Thoracic aorta (tissue), 2 donors: ENCODE results near the gene PDSS2. TPM values are rescaled to one million over a fixed set of nuclear protein-coding genes. Genes with fewer than 3 reads are reported as not detected.
"Not testable (repeated sequence)": the region's sequence is repeated elsewhere in the genome, so short reads cannot be mapped to it uniquely, and the experiment has no call there.

ENCODE experiments used
- ATAC-seq: fragments of 150-250 bp; one replicate; pipeline ENCODE4 v1.8.0; 2017; ENCODE audit warnings: low read depth; ENCODE audit not compliant: insufficient number of reproducible peaks, low FRiP score
- DNase-seq: peaks from one replicate; pipeline ENCODE4 v3.0.0-alpha.2; 2020; ENCODE audit warnings: low spot score
- H3K27ac ChIP-seq, 2 donors: fragments of 200-600 bp; sonication (generic); 1 replicate in 1 of 2; 2 replicates in 1 of 2; pipeline ENCODE4 v1.5.1; 2016; ENCODE audit warnings: mild to moderate bottlenecking in 2 of 2, moderate library complexity in 2 of 2
- H3K27me3 ChIP-seq: fragments of 200-600 bp; sonication (generic); replicated peaks from 2 replicates; pipeline ENCODE4 v1.6.0; 2016; ENCODE audit warnings: mild to moderate bottlenecking; ENCODE audit not compliant: insufficient read depth
- H3K36me3 ChIP-seq: fragments of 200-600 bp; sonication (generic); one replicate; pipeline ENCODE4 v1.5.1; 2016
- H3K4me1 ChIP-seq, 2 donors: fragments of 200-600 bp; sonication (generic); 1 replicate in 1 of 2; 2 replicates in 1 of 2; pipeline versions ENCODE4 v1.5.1 to v1.6.0; 2016; ENCODE audit warnings: low read depth in 2 of 2, mild to moderate bottlenecking in 1 of 2; ENCODE audit not compliant: control insufficient read depth in 1 of 2
- H3K4me3 ChIP-seq: fragments of 200-600 bp; sonication (generic); 2 replicates; pipeline ENCODE4 v1.5.1; 2016; ENCODE audit warnings: mild to moderate bottlenecking
- H3K9me3 ChIP-seq: fragments of 200-600 bp; sonication (generic); 2 replicates; pipeline ENCODE4 v1.5.1; 2016
- total RNA-seq, 2 donors: library from RNA; depleted of rRNA; stranded (reverse); fragments of >200 nt; gene quantifications; one replicate each; pipeline versions ENCODE4 v1.1.0 to v1.2.3, GENCODE V29; 2016
- TF ChIP-seq, protein P1 (sequence below): fragments of 200-600 bp; sonication (generic); IDR thresholded peaks from one replicate; pipeline ENCODE4 v1.5.1; 2019; ENCODE audit warnings: antibody characterized with exemption

PDSS2 gene
- total RNA-seq, 2 donors from 2014 or later = 6.9 to 9.9 TPM

DNA sequence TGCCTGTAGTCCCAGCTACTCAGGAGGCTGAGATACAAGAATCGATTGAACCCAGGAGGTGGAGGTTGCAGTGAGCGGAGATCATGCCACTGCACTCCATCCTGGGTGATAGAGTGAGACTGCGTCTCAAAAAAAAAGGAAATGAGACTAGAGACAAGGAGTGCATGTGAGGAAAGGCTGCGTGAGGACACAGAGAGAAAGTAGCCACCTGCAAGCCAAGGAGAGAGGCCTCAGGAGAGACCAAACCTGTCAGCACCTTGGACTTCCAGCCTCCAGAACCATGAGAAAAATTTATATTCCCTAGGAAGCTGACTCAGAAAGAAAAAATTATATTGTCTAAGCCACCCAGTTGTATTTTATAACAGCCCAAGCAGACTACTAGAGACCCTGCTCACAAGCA, 336.6 kb downstream of the PDSS2 start:
- Histone ChIP-seq H3K4me3 (no peak overlapping the region), H3K27me3 (no peaks in the 10 kb centered on the region), H3K27ac (no peak overlapping the region), H3K36me3 (no peaks in the 10 kb centered on the region), H3K9me3 (no peaks in the 10 kb centered on the region), H3K4me1 (no peaks in the 10 kb centered on the region)
- TF ChIP-seq, protein P1, sequence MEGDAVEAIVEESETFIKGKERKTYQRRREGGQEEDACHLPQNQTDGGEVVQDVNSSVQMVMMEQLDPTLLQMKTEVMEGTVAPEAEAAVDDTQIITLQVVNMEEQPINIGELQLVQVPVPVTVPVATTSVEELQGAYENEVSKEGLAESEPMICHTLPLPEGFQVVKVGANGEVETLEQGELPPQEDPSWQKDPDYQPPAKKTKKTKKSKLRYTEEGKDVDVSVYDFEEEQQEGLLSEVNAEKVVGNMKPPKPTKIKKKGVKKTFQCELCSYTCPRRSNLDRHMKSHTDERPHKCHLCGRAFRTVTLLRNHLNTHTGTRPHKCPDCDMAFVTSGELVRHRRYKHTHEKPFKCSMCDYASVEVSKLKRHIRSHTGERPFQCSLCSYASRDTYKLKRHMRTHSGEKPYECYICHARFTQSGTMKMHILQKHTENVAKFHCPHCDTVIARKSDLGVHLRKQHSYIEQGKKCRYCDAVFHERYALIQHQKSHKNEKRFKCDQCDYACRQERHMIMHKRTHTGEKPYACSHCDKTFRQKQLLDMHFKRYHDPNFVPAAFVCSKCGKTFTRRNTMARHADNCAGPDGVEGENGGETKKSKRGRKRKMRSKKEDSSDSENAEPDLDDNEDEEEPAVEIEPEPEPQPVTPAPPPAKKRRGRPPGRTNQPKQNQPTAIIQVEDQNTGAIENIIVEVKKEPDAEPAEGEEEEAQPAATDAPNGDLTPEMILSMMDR = no peak
- no peak for ATAC-seq
- DNase-seq = no peak

DNA sequence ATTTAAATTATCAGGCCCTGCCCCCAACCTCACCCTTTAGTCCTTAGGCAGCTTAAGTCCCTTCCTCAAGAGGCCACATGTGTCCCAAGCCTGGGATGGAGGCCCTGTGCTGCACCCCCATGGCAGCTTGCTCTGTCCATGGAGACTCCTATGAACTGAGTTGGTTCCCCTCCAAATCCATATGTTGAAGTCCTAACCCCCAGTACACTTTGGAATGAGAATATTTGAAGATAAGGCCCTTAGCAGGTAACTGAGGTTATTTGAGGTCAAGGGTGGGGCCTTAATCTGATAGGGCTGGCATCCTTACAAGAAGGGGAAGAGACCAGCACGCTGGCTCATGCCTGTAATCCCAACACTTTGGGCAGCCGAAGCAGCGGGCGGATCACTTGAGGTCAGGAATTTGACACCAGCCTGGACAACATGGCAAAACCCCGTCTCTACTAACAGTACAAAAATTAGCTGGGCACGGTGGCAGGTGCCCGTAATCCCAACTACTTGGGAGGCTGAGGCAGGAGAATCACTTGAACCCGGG, 337.3 kb downstream of the PDSS2 start:
- Histone ChIP-seq H3K27me3 (no peaks in the 10 kb centered on the region), H3K27ac (no peak overlapping the region), H3K4me1 (peaks cover 0 to under 1% of the 10 kb centered on the region in 2 donors), H3K9me3 (no peaks in the 10 kb centered on the region), H3K36me3 (no peaks in the 10 kb centered on the region), H3K4me3 (no peak overlapping the region)
- DNase-seq (no peak), ATAC-seq (no peak)
- TF ChIP-seq, protein P1 = no peak

DNA sequence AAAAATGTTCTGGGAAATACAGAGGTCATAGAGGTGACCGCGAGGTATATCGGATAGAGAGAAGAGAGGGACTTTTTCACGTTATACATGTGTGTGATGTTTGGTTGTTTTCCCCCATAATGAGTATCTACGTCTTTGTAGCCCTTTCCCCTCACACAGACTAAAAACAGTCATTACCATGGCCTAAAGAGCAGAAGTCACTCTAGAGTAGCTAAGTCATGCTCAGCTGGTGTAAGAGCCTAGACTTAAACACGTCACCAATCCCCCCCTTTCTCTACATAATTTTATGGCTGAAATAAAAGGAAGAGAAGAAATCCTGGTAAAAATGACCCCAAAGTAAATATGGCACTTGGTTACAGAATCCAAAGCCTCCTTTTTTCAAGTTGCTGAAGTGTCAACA, 338.1 kb downstream of the PDSS2 start:
- Histone ChIP-seq H3K9me3 (no peaks in the 10 kb centered on the region), H3K4me3 (no peak overlapping the region), H3K4me1 (peaks cover 0 to 8% of the 10 kb centered on the region in 2 donors), H3K27me3 (no peaks in the 10 kb centered on the region), H3K36me3 (no peaks in the 10 kb centered on the region), H3K27ac (no peak overlapping the region)
- DNase-seq = no peak
- TF ChIP-seq, protein P1 = no peak
- no peak for ATAC-seq

DNA sequence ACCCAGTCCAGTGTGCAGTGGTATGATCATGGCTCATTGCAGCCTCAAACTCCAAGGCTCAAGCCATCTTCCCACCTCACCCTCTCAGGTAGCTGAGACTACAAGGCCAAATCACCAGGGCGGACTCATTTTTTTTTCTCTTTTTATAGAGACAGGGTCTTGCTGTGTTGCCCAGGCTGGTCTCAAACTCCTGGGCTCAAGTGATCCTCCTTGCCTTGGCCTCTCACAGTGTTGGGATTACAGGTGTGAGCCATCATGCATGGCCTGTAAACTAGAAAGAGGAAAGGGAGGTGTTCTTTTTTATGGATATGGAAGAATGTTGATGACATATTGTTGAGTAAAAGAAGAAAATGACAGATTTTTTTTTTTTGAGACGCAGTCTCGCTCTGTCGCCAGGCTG, 339.0 kb downstream of the PDSS2 start:
- no peak for DNase-seq

DNA sequence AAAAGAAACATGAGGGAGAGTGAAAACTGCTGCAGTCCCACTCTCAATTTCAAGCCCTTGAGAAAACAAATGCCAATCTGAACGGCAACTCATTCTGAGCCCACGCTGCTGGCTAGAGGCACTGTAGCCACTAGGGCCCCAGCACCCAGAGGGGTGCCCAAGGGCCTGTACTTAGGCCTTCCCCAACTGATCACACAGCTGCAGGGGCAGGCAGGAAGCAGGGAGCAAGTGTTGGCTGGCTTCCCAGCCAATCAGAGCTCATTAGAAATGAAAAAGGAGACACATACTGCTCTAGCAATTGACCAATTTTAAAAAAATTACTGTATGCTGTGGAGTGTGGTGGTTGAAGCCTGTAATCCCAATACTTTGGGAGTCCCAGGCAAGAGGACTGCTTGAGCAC, 340.4 kb downstream of the PDSS2 start:
- Histone ChIP-seq H3K27me3 (no peaks in the 10 kb centered on the region), H3K27ac (no peak overlapping the region), H3K9me3 (no peaks in the 10 kb centered on the region), H3K36me3 (no peaks in the 10 kb centered on the region), H3K4me3 (no peak overlapping the region), H3K4me1 (peaks cover under 1 to 13% of the 10 kb centered on the region in 2 donors)
- ATAC-seq (no peak), DNase-seq (no peak)
- TF ChIP-seq, protein P1 = no peak

More for the DNA sequence above, 339.0 kb downstream of the PDSS2 start:
- Histone ChIP-seq H3K36me3 (no peaks in the 10 kb centered on the region), H3K27me3 (no peaks in the 10 kb centered on the region), H3K9me3 (no peaks in the 10 kb centered on the region), H3K4me1 (peaks cover 0 to 12% of the 10 kb centered on the region in 2 donors), H3K27ac (no peak overlapping the region), H3K4me3 (no peak overlapping the region)
- TF ChIP-seq, protein P1 = no peak
- no peak for ATAC-seq

DNA sequence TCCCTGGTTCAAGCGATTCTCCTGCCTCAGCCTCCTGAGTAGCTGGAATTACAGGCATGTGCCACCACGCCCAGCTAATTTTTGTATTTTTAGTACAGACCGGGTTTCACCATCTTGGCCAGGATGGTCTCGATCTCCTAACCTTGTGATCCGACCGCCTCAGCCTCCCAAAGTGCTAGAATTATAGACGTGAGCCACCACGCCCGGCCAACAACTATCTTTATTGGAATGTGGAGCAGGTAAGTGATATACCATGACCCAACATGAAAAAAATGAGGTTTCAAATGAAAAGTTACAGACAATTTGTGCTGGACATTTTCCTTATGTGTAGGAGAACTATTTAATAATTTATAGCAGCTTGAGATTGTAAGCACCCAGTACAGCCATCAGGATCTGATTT, 340.8 kb downstream of the PDSS2 start:
- not testable (repeated sequence) for H3K27ac ChIP-seq, H3K9me3 ChIP-seq, H3K4me3 ChIP-seq, DNase-seq, ATAC-seq, H3K27me3 ChIP-seq, H3K36me3 ChIP-seq
- H3K4me1 ChIP-seq = peaks cover 4 to 17% of the 10 kb centered on the region in 2 donors
